ENCODE measurements around the gene ZACN.

The ZACN gene

GRCh38 chr17:76122431-76123190, 43.6 kb downstream of the ZACN start:
- TF ChIP-seq CTCF (IDR thresholded peaks at IDR 0.05; ENCODE audit: low read length, missing control alignments), result no peak
- H3K4me3 ChIP-seq (replicated peaks; ENCODE audit: low read depth, low read length), result no peak overlapping the region
- no peak for DNase-seq (ENCODE audit: low read depth)

GRCh38 chr17:76123191-76123499, 44.2 kb downstream of the ZACN start:
- H3K4me3 ChIP-seq (replicated peaks; ENCODE audit: low read depth, low read length), result no peak overlapping the region
- DNase-seq (ENCODE audit: low read depth), result no peak
- no peak for TF ChIP-seq CTCF (IDR thresholded peaks at IDR 0.05; ENCODE audit: low read length, missing control alignments)

- DNase-seq (ENCODE audit: low read depth), result no peak
- no peak overlapping the region for H3K4me3 ChIP-seq (replicated peaks; ENCODE audit: low read depth, low read length)
- TF ChIP-seq CTCF (IDR thresholded peaks at IDR 0.05; ENCODE audit: low read length, missing control alignments), result no peak
These were observed 45.0 kb downstream of the ZACN start for GRCh38 chr17:76123749-76124581.

GRCh38 chr17:76124582-76125390, 45.8 kb downstream of the ZACN start:
- DNase-seq (ENCODE audit: low read depth), result peak; percentile 21
- no peak overlapping the region for H3K4me3 ChIP-seq (replicated peaks; ENCODE audit: low read depth, low read length)
- TF ChIP-seq CTCF (IDR thresholded peaks at IDR 0.05; ENCODE audit: low read length, missing control alignments), result peak; percentile 33

- no peak overlapping the region for H3K4me3 ChIP-seq (replicated peaks; ENCODE audit: low read depth, low read length)
- TF ChIP-seq CTCF (IDR thresholded peaks at IDR 0.05; ENCODE audit: low read length, missing control alignments), result no peak
- DNase-seq (ENCODE audit: low read depth), result no peak
These were observed 46.4 kb downstream of the ZACN start for GRCh38 chr17:76125391-76125675.

GRCh38 chr17:76125922-76126321, 46.9 kb downstream of the ZACN start:
- no peak overlapping the region for H3K4me3 ChIP-seq (replicated peaks; ENCODE audit: low read depth, low read length)
- no peak for DNase-seq (ENCODE audit: low read depth)
- TF ChIP-seq CTCF (IDR thresholded peaks at IDR 0.05; ENCODE audit: low read length, missing control alignments), result no peak
